GM19238 (cell line): Measurements from ENCODE around the gene DNAJA1.
A peak's percentile ranks its signal among the peaks of the same experiment; 100 is the strongest.
"Not testable (repeated sequence)": the region's sequence is repeated elsewhere in the genome, so short reads cannot be mapped to it uniquely, and the experiment has no call there.

ENCODE experiments used
- DNase-seq: peaks from one replicate; pipeline ENCODE4 v3.0.0; 2011; ENCODE audit warnings: low spot score; ENCODE audit not compliant: insufficient read length

The DNAJA1 gene

GRCh38 chr9:33080534-33080933 is 55.5 kb downstream of the DNAJA1 start:
- DNase-seq: no peak

- DNase-seq: peak; percentile 50
Observed at GRCh38 chr9:33081128-33081851, 56.2 kb downstream of the DNAJA1 start.

GRCh38 chr9:33082128-33082527 is 57.1 kb downstream of the DNAJA1 start:
- DNase-seq: no peak

DNA sequence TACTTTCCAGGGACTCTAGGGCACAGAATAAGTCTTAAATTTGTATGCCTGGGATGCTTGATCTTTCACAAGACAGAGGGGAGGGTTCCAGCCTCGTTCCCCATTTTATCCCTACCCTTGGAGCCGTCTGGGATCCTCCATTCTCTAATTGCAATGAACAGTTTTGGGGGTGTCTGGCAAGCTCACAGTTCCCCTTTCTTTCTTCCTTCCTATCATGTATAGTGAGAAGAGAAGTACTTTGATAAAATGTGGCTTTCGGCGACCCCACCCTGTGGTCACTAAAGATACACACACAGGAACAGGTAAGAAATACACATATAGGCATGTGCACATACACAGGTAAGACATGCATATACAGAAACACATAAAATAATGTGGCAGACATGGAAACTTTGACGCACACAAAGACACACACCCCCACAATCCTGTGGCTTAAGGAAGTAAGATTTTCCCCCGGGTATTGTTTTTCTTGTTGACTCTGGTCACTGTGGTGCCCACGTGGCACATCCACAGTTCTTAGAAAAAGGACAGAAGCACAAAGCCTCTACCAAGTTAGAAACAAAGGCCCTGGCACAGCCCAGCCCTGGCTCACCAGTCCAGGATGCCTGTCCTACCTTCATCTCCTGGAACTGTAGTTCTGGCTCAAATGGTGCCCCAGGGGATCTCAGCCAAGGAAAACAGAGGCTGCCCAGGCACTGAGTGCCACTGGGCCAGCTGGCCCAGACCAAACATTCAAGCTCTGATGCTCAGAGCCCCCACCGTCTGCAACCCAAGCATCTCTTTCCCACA is 57.7 kb downstream of the DNAJA1 start:
- no peak for DNase-seq

DNA sequence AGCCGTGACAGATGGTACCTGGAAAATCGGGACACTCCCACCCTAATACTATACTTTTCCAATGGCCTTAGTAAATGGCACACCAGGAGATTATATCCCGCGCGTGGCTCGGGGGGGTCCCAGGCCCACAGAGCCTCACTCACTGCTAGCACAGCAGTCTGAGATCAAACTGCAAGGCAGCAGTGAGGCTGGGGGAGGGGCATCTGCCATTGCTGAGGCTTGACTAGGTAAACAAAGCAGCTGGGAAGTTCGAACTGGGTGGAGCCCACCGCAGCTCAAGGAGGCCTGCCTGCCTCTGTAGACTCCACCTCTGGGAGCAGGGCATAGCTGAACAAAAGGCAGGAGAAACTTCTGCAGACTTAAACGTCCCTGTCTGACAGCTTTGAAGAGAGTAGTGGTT is 60.6 kb downstream of the DNAJA1 start:
- DNase-seq: not testable (repeated sequence)
